Measurements from ENCODE around the gene SUPT5H.

SUPT5H gene
- 239 to 268 reads per million in 2 experiments for total RNA-seq

DNA sequence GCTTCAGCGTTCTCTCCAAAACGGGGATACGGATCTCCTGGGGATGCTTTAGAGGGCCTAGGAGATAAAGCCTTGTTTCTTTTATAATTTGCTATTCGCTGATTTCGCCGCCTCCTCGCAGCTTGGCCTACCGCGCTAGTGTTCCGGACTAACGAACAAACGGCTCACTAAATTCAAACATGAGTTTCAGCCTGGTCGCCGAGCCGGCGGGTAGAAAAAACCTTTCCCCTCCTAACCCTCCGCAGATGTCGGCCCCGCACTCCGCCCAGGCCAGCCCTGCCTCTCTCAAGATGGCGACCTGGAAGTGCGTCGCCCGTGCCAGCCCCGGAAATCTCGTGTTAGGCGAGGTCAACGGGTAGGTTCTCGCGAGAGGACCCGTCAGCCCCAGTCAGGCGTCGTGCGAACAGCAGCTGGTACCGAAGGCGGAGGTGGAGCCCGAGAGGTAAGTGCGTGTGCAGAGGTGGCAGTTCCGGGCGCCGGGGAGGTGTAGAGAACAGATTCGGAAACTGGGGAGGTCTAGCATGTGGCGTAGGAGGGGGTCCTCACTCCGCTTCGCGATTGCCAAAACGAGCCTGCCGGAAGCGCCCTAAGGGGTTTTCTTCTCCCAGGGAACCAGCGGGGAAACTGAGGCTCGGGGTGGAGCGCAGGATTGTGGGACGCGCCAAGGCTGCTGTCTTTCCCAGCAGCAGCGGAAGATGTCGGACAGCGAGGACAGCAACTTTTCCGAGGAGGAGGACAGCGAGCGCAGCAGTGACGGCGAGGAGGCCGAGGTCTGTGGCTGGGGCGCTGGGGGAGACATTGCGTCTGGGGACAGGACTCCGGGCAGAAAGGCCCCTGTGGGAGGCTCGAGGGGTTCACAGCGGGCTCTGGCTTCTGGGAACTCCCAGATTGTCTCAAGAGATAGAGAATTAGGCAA is at the start of gene SUPT5H:
TSS of gene SUPT5H (plus strand) at position 387 of the 916 bp plus-strand sequence. CDS start at position 696, 309 bp downstream.
- peak; percentile 97 for DNase-seq (ENCODE audit: low read depth)

DNA sequence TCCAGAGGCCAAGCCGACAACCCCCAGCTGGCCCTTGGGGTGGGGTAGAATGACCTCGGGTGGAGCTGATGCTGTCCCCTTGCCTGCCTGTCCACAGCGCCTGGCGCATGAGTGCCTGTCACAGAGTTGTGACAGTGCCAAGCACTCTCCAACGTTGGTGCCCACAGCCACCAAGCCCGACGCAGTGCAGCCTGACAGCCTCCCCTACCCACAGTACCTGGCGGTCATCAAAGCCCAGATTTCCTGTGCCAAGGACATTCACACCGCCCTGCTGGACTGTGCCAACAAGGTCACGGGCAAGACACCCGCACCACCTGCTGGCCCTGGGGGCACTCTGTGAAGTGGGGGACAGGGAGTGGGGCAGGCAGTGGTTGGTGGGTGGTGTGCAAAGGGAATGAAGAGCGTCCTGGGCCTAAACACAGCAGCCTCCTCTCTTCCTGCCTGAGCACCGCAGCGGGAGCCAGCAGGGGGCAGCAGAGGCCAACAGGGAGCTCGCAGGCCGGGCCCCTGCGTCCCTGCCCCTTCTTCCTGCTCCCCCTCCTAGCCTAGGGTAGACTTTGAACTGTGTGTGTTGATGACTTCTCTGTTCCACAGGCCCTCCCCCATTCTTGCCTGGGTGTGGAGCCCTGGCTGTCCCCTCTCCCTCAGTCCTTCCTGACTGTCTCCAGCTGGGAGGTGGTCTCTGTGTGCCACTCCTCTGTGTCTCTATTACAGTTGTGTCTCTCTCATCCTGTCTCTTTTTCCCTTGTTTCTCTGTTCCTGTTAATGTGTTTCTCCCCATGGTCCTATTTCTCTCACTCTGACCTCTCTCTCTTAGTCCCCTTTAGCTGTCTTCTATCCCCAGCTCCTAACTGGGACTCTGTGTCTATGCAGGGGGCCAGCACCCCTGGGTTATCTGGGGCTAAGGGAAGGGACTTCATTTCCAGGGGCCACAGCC is 47.8 kb upstream of the SUPT5H start:
- DNase-seq (ENCODE audit: low read depth): peak; percentile 90

DNA sequence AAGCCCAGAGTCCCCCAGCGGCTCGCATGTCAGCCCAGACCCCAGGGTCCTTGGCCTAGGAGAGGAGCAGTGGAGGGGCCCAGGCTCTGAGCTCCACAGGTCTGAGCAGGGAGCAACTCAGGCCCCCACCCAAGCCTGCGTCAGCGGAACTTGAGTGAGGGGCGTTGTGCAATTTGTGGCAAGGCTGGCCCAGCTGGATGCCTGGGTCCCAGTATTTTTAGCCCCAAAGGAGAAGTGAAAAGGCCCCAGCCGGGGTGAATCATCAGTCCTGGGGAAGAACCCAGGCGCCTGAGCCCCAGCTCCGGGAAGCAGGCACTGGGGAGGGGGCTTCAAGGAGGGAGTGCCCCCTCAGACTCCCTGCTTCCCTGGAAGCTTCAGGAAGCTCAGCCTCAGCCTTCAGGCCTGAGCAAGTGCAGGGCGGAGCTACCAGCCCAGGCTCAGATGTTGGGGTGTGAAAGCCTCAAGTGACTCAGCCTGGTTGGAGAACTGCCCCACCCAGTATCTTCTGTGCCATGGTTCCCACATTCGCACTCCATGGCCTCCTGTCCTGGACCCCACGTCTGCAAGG is 47.0 kb upstream of the SUPT5H start:
- DNase-seq (ENCODE audit: low read depth): no peak

DNA sequence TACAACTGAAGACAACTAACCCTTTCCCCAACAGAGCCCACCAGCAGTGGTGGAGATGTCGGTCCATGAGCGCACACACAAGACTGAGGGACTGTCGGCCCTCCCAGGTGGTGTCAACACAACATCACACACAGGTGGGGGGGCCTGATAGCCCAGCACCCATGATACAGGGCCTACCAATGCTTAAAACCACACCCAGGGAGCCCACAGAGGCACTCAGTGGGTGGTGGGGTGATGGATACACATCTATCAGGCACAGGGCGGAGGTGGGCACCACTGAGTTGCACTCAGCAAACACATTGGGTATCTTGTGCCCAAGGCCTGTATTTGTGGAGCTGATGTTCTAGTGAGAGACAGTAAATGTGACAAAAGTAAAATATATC is 45.7 kb upstream of the SUPT5H start:
- no peak for DNase-seq (ENCODE audit: low read depth)

DNA sequence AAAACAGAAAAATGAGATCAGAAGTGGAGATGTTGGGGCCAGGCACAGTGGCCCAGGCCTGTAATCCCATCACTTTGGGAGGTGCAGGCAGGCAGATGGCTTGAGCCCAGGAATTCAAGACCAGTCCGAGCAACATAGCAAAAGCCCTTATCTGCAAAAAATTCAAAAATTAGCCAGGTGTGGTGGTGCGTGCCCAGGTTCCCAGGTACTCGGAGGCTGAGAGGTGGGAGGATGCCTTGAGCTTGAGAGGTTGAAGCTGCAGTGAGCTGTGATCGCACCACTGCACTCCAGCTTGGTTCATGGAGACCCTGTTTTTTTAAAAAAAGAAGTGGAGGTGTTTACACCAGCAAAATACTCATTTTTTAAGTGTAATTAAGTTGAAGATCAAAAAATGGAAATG is 45.3 kb upstream of the SUPT5H start:
- no peak for DNase-seq (ENCODE audit: low read depth)

DNA sequence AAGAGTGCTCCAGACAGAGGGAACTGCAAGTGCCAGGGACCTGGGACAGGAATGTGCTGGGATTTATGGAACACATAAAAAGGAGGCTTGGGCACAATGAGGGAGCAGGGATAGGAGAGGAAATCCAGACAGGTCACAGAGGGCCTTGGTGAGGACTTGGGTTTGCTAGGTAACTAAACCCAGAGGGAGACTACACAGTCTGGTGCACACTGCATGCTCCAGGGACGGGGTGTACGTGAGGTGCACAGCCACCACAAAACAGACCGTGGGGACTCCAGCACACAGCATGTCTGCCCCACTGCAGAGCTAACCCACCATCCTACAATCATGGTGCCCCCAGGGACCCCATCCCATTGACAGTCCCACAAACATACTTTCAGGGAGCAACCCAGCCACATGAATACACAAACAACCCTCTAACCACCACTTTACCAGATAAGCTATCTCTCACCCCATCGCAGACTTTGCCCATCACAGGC is 44.3 kb upstream of the SUPT5H start:
- DNase-seq (ENCODE audit: low read depth): no peak

DNA sequence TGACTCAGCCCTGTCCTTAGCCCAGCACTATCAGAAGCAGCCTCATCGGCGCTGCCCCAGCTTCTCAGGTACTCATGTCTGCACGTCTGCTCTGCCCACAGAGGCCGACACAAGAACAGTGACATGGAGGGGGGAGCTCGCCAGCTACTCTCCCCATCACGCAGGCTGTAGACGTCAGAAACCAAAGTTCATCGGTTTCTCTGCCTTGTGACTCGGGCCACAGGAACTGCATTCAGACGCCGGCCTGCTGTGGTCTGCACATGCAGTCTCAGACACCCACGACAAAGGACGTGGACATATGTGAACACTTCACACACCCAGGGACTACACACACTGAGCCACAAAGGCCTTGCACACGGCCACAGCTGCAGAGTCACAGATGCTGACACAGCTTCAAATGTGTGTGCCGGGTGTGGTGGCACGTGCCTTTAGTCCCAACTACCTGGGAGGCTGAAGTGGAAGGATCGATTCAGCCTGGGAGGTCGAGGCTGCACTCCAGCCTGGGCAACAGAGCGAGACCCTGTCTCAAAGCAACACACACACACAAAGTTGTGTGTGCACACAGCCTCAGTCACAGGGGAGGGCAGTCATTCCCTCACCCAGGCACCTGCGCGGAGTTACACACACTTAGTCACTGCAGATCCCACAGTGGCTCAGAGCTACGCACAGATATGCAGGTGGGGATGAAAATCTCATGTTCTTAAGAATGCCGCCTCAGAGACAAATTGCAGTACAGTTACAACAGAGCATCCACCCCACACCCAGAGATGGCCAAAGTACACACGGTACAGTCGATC is 43.6 kb upstream of the SUPT5H start:
- peak; percentile 83 for DNase-seq (ENCODE audit: low read depth)

DNA sequence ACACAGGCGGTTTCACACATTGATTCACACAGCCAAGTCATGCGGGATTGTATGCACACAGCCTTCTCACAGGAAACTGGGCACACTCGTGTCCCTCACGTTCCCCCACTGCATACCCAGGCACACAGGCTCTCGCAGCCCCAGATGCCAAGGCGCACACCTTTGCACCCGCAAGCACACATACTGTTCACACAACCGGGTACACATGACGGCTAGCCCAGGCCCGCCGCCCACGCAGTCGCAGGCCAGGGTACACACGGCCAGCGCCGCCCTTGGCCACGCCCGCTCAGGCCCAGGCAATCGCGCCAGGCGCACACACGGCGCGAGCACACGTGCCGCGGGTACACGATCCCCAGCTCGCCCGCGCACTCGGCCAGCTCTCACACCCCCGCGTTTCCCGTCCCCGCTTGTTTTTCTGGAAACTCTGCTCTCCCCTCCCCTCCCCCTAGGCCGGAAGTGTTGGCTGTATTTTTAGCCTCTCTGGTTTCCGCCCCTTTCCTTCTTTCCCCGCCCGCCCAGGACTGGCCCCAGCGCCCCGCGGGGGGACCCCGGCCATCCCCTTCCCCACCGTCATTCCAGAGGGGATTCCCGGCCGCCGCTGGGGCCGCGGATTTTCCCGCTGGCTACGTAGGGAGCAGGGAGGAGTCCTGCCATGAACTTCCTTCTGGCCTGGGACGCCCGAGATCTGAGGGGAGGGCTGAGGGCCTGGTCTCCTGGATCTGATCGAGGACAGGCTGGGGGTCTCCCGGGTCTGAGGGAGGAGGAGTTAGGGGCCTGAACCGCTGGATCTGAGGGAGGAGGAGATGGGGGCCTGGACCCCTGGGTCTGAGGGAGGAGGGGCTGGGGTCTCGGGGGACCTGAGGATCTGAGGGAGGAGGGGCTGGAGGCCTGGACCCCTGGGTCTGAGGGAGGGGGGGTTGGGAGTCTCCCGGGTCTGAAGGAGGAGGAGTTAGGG is 42.8 kb upstream of the SUPT5H start:
- peak; percentile 74 for DNase-seq (ENCODE audit: low read depth)

DNA sequence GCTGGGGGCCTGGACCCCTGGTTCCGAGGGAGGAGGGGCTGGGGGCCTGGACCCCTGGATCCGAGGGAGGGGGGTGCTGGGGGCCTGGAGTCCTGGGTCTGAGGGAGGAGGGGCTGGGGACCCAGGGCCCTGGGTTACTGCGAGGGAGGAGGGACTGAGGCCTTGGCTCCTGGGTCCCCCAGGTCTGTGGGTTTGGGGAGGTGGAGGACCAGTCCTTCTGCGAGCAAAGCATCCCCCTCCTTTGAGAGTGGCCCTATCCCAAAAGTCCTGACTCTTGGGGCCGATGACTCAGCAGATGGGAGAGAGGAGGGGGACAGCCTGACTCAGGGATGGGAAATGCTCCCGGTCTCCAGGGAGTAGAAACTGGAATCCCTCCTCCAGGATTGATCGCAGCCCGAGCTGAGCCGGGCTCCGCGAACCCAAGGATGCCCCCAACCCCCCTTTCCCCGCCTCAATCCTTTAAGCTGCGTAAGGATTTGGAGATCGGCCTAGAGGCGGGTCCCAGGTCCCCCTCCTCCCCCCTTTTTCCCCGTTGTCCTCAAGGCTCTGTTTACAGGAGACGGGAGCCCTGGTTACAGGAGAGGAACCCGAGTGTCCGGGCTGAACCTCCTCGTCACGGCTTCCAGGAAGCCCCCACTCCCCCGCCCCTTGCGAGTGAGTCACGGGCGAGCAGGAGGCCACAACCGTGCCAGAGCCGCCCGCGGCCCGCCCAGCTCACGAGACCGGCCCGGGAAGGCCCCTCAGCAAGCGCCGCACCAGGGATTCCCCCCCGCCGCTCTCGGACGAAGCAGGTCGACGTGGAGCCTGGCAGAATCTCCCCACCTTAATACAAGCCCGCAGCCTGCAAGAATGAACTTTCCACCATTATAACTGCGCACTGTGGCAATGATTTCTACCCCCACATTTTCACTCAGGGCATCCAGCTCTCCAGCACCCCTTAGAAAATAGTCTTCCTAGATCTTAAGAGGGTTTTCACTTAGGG is 41.8 kb upstream of the SUPT5H start:
- DNase-seq (ENCODE audit: low read depth): peak; percentile 95

DNA sequence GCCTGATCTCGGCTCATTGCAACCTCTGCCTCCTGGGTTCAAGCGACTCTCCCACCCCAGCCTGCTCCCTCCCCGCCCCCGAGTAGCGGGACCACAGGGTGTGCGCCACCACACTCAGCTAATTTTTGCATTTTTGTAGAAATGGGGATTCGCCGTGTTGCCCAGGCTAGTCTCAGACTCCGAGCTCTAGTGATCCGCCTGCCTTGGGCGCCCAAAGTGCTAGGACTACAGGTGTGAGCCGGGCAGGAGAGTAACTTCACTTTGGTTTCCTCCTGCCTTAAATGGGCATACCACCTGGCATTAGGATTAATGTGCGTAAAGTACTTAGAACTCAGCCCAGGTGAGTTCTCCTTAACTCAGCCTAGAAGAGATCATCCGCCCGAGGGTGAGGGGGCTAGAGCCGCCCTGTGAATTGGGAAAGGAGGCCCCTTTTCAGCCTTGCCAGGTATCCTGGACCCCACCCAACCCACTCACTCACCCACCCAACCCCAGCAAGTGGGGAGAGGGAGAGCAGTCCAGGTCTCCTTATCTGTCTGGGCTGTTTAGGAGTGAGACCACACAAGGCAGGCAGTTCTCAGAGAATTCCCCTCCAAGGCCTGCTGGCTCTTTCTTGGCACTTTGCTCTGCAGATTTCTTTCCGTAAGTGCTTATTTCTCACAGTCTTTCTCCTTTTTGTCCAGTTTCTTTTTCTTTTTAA is 40.0 kb upstream of the SUPT5H start:
- DNase-seq (ENCODE audit: low read depth): no peak

DNA sequence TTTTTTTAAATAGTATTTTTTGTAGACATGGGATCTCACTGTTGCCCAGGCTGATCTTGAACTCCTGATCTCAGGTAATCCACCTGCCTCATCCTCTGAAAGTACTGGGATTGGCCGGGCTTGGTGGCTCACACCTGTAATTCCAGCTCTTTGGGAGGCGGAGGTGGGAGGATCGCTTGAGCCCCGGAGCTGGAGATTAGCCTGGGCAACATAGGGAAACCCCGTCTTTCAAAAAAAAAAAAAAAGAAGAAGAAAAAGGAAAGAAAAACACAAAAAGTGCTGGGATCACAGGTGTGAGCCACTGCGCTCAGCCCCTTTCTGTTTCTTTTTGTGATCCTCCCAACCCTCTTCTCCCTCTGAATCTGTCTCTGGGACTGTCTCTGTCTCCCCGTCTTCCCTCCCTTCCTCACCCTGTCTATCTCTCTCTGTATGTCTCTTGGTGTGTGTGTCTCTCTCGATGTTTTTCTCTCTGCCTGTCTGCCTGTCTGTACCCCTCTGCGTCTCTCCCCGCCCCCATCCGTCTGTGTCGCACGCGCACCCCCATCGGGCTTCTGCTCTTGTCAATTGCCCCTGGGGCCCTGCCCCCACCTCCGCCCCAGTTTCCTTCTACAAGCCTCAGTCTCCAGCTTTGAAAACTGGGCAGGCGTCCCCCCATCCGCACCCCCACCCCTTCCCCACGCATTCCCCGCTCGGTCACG is 39.3 kb upstream of the SUPT5H start:
- peak; percentile 85 for DNase-seq (ENCODE audit: low read depth)

DNA sequence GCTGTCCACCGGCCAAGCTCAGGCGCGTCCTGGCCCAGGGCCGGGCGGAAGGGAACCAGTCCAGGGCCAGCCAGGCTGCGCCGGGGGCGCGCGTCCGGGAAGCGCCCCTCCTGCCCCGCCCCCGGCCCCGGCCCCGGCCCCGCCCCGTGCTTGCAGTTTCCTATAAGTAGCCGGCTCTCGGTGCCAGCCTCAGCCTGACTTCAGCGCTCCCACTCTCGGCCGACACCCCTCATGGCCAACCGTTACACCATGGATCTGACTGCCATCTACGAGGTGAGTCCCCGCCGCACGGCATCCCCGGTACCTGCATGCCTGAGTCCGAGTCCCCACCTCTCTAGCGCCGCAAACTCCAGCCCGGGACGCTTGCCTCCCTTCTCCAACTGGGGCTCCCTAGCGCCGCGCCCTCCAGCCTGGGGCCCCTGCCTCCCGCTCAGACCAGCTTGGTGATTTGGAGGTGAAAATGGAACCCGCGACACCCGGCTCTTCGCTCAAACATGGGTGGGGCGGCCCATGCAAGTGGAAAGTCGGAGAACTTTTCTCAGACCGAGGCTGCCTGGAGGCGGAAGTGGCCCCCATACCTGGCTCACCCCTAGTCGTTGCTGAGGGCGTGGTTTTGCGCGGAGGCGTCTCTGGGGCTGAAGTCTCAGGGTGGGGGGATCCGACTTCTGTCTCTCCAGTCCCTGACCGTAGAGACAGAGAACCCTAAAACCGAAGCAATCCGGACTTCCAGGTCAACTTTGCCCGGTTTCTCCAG is 38.5 kb upstream of the SUPT5H start, which contains the start of gene ZFP36:
TSS of gene ZFP36 (plus strand) at position 192 of the 754 bp plus-strand sequence. CDS start at position 250, 58 bp downstream.
- peak; percentile 85 for DNase-seq (ENCODE audit: low read depth)

DNA sequence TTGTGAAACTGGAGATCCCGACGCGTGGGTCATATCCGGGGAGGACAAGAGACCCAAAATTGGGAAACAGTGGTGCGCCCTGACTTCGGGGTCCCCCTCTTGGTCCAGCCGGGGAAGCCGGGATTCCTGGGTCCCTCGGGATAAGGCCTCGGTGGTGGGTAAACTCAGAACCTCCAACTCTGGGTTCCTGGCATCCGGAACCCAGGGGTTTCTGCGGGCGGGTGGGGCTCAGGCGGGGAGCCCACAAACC is 38.0 kb upstream of the SUPT5H start:
- DNase-seq (ENCODE audit: low read depth): no peak

DNA sequence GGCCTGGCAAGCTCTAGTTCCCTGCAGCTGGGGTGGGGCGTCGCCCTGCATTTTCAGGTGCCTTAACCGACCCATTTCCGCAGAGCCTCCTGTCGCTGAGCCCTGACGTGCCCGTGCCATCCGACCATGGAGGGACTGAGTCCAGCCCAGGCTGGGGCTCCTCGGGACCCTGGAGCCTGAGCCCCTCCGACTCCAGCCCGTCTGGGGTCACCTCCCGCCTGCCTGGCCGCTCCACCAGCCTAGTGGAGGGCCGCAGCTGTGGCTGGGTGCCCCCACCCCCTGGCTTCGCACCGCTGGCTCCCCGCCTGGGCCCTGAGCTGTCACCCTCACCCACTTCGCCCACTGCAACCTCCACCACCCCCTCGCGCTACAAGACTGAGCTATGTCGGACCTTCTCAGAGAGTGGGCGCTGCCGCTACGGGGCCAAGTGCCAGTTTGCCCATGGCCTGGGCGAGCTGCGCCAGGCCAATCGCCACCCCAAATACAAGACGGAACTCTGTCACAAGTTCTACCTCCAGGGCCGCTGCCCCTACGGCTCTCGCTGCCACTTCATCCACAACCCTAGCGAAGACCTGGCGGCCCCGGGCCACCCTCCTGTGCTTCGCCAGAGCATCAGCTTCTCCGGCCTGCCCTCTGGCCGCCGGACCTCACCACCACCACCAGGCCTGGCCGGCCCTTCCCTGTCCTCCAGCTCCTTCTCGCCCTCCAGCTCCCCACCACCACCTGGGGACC is 37.6 kb upstream of the SUPT5H start:
- peak; percentile 58 for DNase-seq (ENCODE audit: low read depth)

DNA sequence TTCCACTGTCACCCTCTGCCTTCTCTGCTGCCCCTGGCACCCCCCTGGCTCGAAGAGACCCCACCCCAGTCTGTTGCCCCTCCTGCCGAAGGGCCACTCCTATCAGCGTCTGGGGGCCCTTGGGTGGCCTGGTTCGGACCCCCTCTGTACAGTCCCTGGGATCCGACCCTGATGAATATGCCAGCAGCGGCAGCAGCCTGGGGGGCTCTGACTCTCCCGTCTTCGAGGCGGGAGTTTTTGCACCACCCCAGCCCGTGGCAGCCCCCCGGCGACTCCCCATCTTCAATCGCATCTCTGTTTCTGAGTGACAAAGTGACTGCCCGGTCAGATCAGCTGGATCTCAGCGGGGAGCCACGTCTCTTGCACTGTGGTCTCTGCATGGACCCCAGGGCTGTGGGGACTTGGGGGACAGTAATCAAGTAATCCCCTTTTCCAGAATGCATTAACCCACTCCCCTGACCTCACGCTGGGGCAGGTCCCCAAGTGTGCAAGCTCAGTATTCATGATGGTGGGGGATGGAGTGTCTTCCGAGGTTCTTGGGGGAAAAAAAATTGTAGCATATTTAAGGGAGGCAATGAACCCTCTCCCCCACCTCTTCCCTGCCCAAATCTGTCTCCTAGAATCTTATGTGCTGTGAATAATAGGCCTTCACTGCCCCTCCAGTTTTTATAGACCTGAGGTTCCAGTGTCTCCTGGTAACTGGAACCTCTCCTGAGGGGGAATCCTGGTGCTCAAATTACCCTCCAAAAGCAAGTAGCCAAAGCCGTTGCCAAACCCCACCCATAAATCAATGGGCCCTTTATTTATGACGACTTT is 36.8 kb upstream of the SUPT5H start:
- no peak for DNase-seq (ENCODE audit: low read depth)
